Peyer's patch (tissue), 4 donors: ENCODE measurements around the gene TRMT2A.

Experiments
- CTCF ChIP-seq, 6 experiments: fragments of 450-650 bp in 4 of 6; fragments of 200-600 bp in 2 of 6; sonication (generic) in 1 of 6; IDR thresholded peaks; one replicate each; pipeline ENCODE4 v1.5.1; 2017 to 2019; ENCODE audit warnings: antibody characterized with exemption in 6 of 6, mild to moderate bottlenecking in 3 of 6, moderate library complexity in 1 of 6
- POLR2A ChIP-seq, 2 donors: fragments of 450-650 bp; IDR thresholded peaks; one replicate each; pipeline ENCODE4 v1.5.1; 2017; ENCODE audit warnings: antibody characterized with exemption in 2 of 2, mild to moderate bottlenecking in 2 of 2, moderate library complexity in 2 of 2

GRCh38 chr22:20084547-20085413 is 32.2 kb downstream of the TRMT2A start:
- TF ChIP-seq CTCF (IDR thresholded peaks at IDR 0.05) (peak in 3 of 6 experiments; percentile 8 to 19 (median 18)), POLR2A (IDR thresholded peaks at IDR 0.05) (no peak)
